Astrocyte (in vitro differentiated cells and primary cell): ENCODE measurements around the gene TMA7B. TPM values are rescaled to one million over a fixed set of nuclear protein-coding genes. Genes with fewer than 3 reads are reported as not detected.

Experiments used
- DNase-seq: peaks from one replicate; pipeline ENCODE4 v3.0.0-alpha.2; 2010; ENCODE audit warnings: low read depth
- FAIRE-seq: peaks from 2 replicates; lab custom pipeline; 2011; peaks lifted over from hg19 to GRCh38; lab: Jason Lieb, UNC
- H2AFZ ChIP-seq: 2 replicates; pipeline ENCODE4 v1.6.0; 2012; ENCODE audit warnings: low read depth, low read length, inconsistent platforms
- H3K27ac ChIP-seq: 2 replicates; pipeline ENCODE4 v1.5.1; 2011; ENCODE audit warnings: low read depth, low read length, inconsistent platforms
- H3K27me3 ChIP-seq: 2 replicates; pipeline ENCODE4 v1.6.0; 2011; ENCODE audit warnings: low read length, inconsistent platforms; ENCODE audit not compliant: insufficient read depth
- H3K36me3 ChIP-seq: 2 replicates; pipeline ENCODE4 v1.5.1; 2011; ENCODE audit warnings: low read length, inconsistent platforms; ENCODE audit not compliant: insufficient read depth
- H3K4me1 ChIP-seq: 2 replicates; pipeline ENCODE4 v1.5.1; 2011; ENCODE audit warnings: low read length, inconsistent platforms; ENCODE audit not compliant: insufficient read depth
- H3K4me2 ChIP-seq: 2 replicates; pipeline ENCODE4 v1.6.0; 2012; ENCODE audit warnings: low read length, inconsistent platforms
- H3K4me3 ChIP-seq: 2 replicates; pipeline ENCODE4 v1.5.1; 2011; ENCODE audit warnings: low read depth, mild to moderate bottlenecking, low read length, inconsistent platforms; ENCODE audit not compliant: insufficient read depth
- H3K79me2 ChIP-seq: 2 replicates; pipeline ENCODE4 v1.6.0; 2012; ENCODE audit warnings: mild to moderate bottlenecking, low read length, inconsistent platforms; ENCODE audit not compliant: insufficient read depth
- H3K9ac ChIP-seq: 2 replicates; pipeline ENCODE4 v1.6.0; 2012; ENCODE audit warnings: mild to moderate bottlenecking, low read length, inconsistent platforms
- H3K9me3 ChIP-seq: 2 replicates; pipeline ENCODE4 v1.5.1; 2012; ENCODE audit warnings: low read depth, mild to moderate bottlenecking, low read length, inconsistent platforms; ENCODE audit not compliant: insufficient read depth
- H4K20me1 ChIP-seq: 2 replicates; pipeline ENCODE4 v1.6.0; 2012; ENCODE audit warnings: low read length, inconsistent platforms; ENCODE audit not compliant: insufficient read depth
- H3K27ac Mint-ChIP-seq: one replicate; pipeline ENCODE4 v1.8.0; 2021; ENCODE audit warnings: mild to moderate bottlenecking, mixed read lengths; ENCODE audit not compliant: unreplicated experiment
- H3K27me3 Mint-ChIP-seq: one replicate; pipeline ENCODE4 v1.8.0; 2021; ENCODE audit warnings: low read depth, mixed read lengths; ENCODE audit not compliant: unreplicated experiment
- H3K36me3 Mint-ChIP-seq: one replicate; pipeline ENCODE4 v1.8.0; 2021; ENCODE audit warnings: low read depth, mixed read lengths; ENCODE audit not compliant: unreplicated experiment
- H3K4me1 Mint-ChIP-seq: one replicate; pipeline ENCODE4 v1.8.0; 2021; ENCODE audit warnings: low read depth, mixed read lengths; ENCODE audit not compliant: unreplicated experiment
- H3K4me3 Mint-ChIP-seq: one replicate; pipeline ENCODE4 v1.8.0; 2021; ENCODE audit warnings: mild to moderate bottlenecking, moderate library complexity, mixed read lengths; ENCODE audit not compliant: unreplicated experiment
- H3K9me3 Mint-ChIP-seq: one replicate; pipeline ENCODE4 v1.8.0; 2021; ENCODE audit warnings: mild to moderate bottlenecking, mixed read lengths; ENCODE audit not compliant: unreplicated experiment
- CTCF ChIP-seq: IDR thresholded peaks from 2 replicates; pipeline ENCODE4 v1.5.1; 2011; ENCODE audit warnings: low read depth, mild to moderate bottlenecking, inconsistent platforms, low read length, moderate library complexity; ENCODE audit not compliant: insufficient read depth
- EZH2 ChIP-seq: IDR thresholded peaks from 2 replicates; pipeline ENCODE4 v1.6.1; 2012; ENCODE audit warnings: mild to moderate bottlenecking, low read length, inconsistent platforms; ENCODE audit not compliant: insufficient read depth
- total RNA-seq: library from RNA; stranded (reverse); gene quantifications from 2 replicates; pipeline ENCODE4 v1.2.1, GENCODE V29; 2021

The TMA7B gene
- total RNA-seq, 1 donor from 2014 or later = not detected

GRCh38 chr22:39988386-39989114 is 28.4 kb downstream of the TMA7B start:
- Mint-ChIP-seq H3K4me1 (peaks cover 3% of the 10 kb centered on the region), H3K36me3 (no peaks in the 10 kb centered on the region), H3K27me3 (peaks cover 64% of the 10 kb centered on the region), H3K9me3 (peaks cover 3% of the 10 kb centered on the region), H3K27ac (no peak overlapping the region), H3K4me3 (no peak overlapping the region)
- Histone ChIP-seq H3K4me1 (no peaks in the 10 kb centered on the region), H3K36me3 (no peaks in the 10 kb centered on the region), H3K27me3 (peaks cover 8% of the 10 kb centered on the region), H3K9me3 (no peaks in the 10 kb centered on the region), H2AFZ (no peak overlapping the region), H4K20me1 (no peaks in the 10 kb centered on the region), H3K9ac (no peak overlapping the region), H3K27ac (no peak overlapping the region), H3K79me2 (no peaks in the 10 kb centered on the region), H3K4me2 (no peak overlapping the region), H3K4me3 (no peak overlapping the region)
- DNase-seq (no peak), FAIRE-seq (no peak)
- TF ChIP-seq EZH2 = no peak
- no peak for TF ChIP-seq CTCF

- Mint-ChIP-seq H3K4me3 (no peak overlapping the region), H3K27me3 (peaks cover 63% of the 10 kb centered on the region), H3K9me3 (peaks cover 3% of the 10 kb centered on the region), H3K36me3 (no peaks in the 10 kb centered on the region), H3K27ac (no peak overlapping the region), H3K4me1 (peaks cover 1% of the 10 kb centered on the region)
- Histone ChIP-seq H3K9ac (no peak overlapping the region), H3K4me1 (no peaks in the 10 kb centered on the region), H4K20me1 (no peaks in the 10 kb centered on the region), H3K4me2 (no peak overlapping the region), H2AFZ (no peak overlapping the region), H3K9me3 (no peaks in the 10 kb centered on the region), H3K4me3 (no peak overlapping the region), H3K79me2 (no peaks in the 10 kb centered on the region), H3K27me3 (peaks cover 12% of the 10 kb centered on the region), H3K36me3 (no peaks in the 10 kb centered on the region), H3K27ac (no peak overlapping the region)
- no peak for TF ChIP-seq CTCF
- TF ChIP-seq EZH2 = no peak
- FAIRE-seq (no peak), DNase-seq (no peak)
These were observed 29.4 kb downstream of the TMA7B start for GRCh38 chr22:39989633-39990032.

- no peaks in the 10 kb centered on the region for H3K36me3 ChIP-seq
- no peaks in the 10 kb centered on the region for H3K4me1 ChIP-seq
- TF ChIP-seq CTCF (no peak), EZH2 (no peak)
- H3K27me3 ChIP-seq = peaks cover 12% of the 10 kb centered on the region
- no peak overlapping the region for H3K4me2 ChIP-seq
- H2AFZ ChIP-seq = no peak overlapping the region
- no peak overlapping the region for H3K27ac ChIP-seq
- H3K4me3 Mint-ChIP-seq = no peak overlapping the region
- H3K27me3 Mint-ChIP-seq = peaks cover 55% of the 10 kb centered on the region
- peaks cover 1% of the 10 kb centered on the region for H3K4me1 Mint-ChIP-seq
- H3K9ac ChIP-seq = no peak overlapping the region
- no peaks in the 10 kb centered on the region for H4K20me1 ChIP-seq
- DNase-seq = no peak
- H3K79me2 ChIP-seq = no peaks in the 10 kb centered on the region
- no peak for FAIRE-seq
- no peaks in the 10 kb centered on the region for H3K9me3 ChIP-seq
- no peaks in the 10 kb centered on the region for H3K36me3 Mint-ChIP-seq
- no peak overlapping the region for H3K27ac Mint-ChIP-seq
- peaks cover 3% of the 10 kb centered on the region for H3K9me3 Mint-ChIP-seq
- no peak overlapping the region for H3K4me3 ChIP-seq
These were observed 30.5 kb downstream of the TMA7B start for GRCh38 chr22:39990686-39991085.
